ENCODE data around the gene LSMEM2.
"Not testable (repeated sequence)": the region's sequence is repeated elsewhere in the genome, so short reads cannot be mapped to it uniquely, and the experiment has no call there.

Gene LSMEM2

DNA sequence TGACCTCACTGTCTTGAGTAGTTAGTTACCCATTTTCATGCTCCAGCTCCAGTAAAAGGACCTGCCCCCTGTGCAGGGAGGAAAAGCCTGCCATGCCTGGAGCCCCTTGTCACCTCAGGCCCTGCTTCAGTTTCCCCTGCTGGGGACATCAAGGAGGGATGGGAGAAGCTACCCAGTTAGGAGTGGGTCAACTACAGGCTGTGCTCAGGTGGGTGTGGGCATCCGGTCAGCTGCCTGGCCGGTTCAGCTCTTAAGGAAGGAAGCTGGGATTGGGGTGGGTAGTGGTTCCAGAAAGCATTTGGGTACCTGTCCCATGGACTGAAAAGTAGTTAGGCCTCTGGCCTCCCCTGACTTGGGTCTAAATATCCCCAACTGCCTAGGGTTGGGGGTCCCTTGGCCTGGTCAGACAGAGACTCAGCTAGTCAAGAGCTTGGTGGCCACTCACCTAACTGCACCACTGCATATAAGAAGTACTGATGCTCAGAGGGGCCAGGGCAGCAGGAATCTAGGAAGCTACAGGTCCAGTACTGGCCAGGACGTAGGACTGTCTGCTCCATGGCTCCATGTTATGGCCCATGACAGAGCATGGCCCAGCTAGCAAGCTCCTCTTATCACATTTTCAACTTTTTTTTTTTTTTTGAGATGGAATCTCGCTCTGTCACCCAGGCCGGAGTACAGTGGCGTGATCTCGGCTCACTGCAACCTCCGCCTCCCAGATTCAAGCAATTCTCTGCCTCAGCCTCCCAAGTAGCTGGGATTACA is 549 bp downstream of the LSMEM2 start:
- peaks cover 14% of the 10 kb centered on the region for H3K4me1 Mint-ChIP-seq
- H3K36me3 Mint-ChIP-seq (ENCODE audit: insufficient read depth): no peaks in the 10 kb centered on the region
- DNase-seq (ENCODE audit: low spot score in 2 of 2) (no peak), ATAC-seq (replicated peaks; ENCODE audit: extremely low read depth, poor library complexity, severe bottlenecking) (no peak)
- no peaks in the 10 kb centered on the region for H3K9me3 Mint-ChIP-seq
- H3K27me3 Mint-ChIP-seq: peaks cover 37% of the 10 kb centered on the region
- H3K27ac Mint-ChIP-seq (ENCODE audit: low read depth): no peak overlapping the region
- H3K4me3 Mint-ChIP-seq: no peak overlapping the region

DNA sequence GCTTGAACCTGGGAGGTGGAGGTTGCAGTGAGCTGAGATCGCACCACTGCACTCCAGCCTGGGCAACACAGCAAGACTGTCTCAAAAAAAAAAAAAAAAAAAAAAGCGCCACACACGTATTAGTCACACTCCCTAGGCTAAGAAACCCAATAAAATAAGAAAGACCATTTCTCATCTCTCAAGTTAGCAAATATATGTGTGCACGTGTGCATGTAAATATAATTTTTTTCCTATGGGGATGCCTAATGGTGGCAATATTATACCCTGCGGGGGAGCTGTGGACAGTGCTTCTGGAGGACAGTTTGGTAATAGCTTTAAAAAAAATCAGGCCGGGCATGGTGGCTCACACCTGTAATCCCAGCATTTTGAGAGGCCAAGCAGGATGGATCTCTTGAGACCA is 5.2 kb downstream of the LSMEM2 start:
- H3K4me1 Mint-ChIP-seq; H3K36me3 Mint-ChIP-seq (ENCODE audit: insufficient read depth); H3K4me3 Mint-ChIP-seq; H3K27ac Mint-ChIP-seq (ENCODE audit: low read depth); DNase-seq (ENCODE audit: low spot score in 2 of 2); H3K9me3 Mint-ChIP-seq; ATAC-seq (replicated peaks; ENCODE audit: extremely low read depth, poor library complexity, severe bottlenecking); H3K27me3 Mint-ChIP-seq: not testable (repeated sequence)

DNA sequence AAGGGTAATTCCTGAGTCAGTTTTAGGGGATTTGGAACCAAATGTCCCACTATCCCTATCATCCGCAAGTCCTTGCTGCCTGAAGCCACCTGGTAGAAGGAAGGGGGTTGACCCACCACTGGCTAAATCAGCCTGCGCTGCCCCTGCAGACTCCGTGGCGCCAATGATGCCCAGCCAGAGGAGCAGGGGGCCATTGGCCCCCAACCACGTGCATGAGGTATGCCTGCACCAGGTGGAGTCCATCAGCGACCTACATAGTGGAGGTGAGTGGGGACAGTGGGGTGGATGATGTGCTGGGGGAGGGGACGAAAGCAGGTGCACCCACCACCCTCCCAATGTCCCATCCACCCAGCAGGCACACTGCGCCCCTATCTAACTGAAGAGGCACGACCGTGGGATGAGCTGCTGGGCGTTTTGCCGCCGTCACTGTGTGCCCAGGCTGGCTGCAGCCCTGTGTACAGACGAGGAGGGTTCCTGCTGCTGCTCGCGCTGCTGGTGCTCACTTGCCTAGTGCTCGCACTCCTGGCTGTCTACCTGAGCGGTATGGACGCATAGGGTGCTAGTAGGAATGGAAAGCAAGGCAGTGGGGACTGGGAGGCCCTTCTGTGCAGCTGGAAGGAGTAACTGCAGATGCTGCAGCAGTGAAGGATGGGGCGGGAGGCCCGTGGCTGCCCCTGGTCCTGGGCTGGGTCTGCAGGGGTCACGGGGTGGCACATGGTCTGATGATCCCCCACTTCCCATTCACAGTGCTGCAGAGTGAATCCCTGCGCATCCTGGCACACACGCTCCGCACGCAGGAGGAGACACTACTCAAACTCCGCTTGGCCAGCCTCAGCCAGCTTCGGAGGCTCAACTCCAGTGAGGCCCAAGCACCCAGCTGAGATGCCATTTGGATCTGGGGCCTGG is 7.7 kb downstream of the LSMEM2 start:
- H3K27ac Mint-ChIP-seq (ENCODE audit: low read depth): no peak overlapping the region
- H3K4me1 Mint-ChIP-seq: peaks cover 6% of the 10 kb centered on the region
- DNase-seq (ENCODE audit: low spot score in 2 of 2) (no peak), ATAC-seq (replicated peaks; ENCODE audit: extremely low read depth, poor library complexity, severe bottlenecking) (no peak)
- peaks cover 9% of the 10 kb centered on the region for H3K36me3 Mint-ChIP-seq (ENCODE audit: insufficient read depth)
- no peaks in the 10 kb centered on the region for H3K27me3 Mint-ChIP-seq
- H3K4me3 Mint-ChIP-seq: no peak overlapping the region
- no peaks in the 10 kb centered on the region for H3K9me3 Mint-ChIP-seq

- no peak for DNase-seq (ENCODE audit: low spot score in 2 of 2)
- Mint-ChIP-seq H3K4me3 (no peak overlapping the region), H3K27me3 (no peaks in the 10 kb centered on the region), H3K36me3 (ENCODE audit: insufficient read depth) (peaks cover 9% of the 10 kb centered on the region), H3K9me3 (no peaks in the 10 kb centered on the region), H3K4me1 (peaks cover 8% of the 10 kb centered on the region), H3K27ac (ENCODE audit: low read depth) (no peak overlapping the region)
- ATAC-seq (replicated peaks; ENCODE audit: extremely low read depth, poor library complexity, severe bottlenecking): no peak
Measured at GRCh38 chr3:50287262-50287661, 8.4 kb downstream of the LSMEM2 start.

GRCh38 chr3:50288387-50289007 is 9.6 kb downstream of the LSMEM2 start:
- Mint-ChIP-seq H3K27ac (ENCODE audit: low read depth) (no peak overlapping the region), H3K9me3 (no peaks in the 10 kb centered on the region), H3K36me3 (ENCODE audit: insufficient read depth) (peaks cover 13% of the 10 kb centered on the region), H3K4me3 (no peak overlapping the region), H3K4me1 (peaks cover 18% of the 10 kb centered on the region), H3K27me3 (no peaks in the 10 kb centered on the region)
- DNase-seq (ENCODE audit: low spot score in 2 of 2) (no peak), ATAC-seq (replicated peaks; ENCODE audit: extremely low read depth, poor library complexity, severe bottlenecking) (no peak)

- H3K27ac Mint-ChIP-seq (ENCODE audit: low read depth): no peak overlapping the region
- H3K4me1 Mint-ChIP-seq: peaks cover 18% of the 10 kb centered on the region
- H3K36me3 Mint-ChIP-seq (ENCODE audit: insufficient read depth): peaks cover 13% of the 10 kb centered on the region
- no peaks in the 10 kb centered on the region for H3K27me3 Mint-ChIP-seq
- ATAC-seq (replicated peaks; ENCODE audit: extremely low read depth, poor library complexity, severe bottlenecking) (no peak), DNase-seq (ENCODE audit: low spot score in 2 of 2) (no peak)
- no peaks in the 10 kb centered on the region for H3K9me3 Mint-ChIP-seq
- H3K4me3 Mint-ChIP-seq: peak overlapping the region; percentile 2
Measured at GRCh38 chr3:50289130-50289529, 10.2 kb downstream of the LSMEM2 start.

DNA sequence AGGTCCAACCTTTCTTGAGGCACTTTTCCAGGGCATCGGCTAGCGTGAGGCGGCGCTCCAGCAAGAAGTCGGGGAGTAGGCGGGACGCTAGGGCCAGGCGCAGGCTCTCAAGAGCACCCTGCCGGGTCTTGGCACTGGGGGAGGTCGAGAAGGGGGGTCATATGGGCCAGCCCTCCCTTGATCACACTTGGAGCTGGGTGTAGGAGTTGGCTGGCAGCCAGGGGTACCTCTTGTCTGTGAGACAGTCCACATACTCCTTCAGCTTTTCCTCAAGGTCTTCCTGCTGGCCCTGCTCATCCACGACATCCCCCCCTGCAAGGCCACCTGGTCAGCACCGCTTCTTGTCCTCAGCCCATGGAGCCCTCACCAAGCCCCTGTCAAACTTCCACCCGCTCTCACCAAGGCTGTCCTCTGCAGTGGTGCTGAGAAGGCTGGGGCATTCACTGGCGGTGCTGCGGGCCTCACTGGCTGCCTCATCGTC is 11.3 kb downstream of the LSMEM2 start:
- Mint-ChIP-seq H3K9me3 (no peaks in the 10 kb centered on the region), H3K4me1 (peaks cover 18% of the 10 kb centered on the region), H3K27ac (ENCODE audit: low read depth) (no peak overlapping the region), H3K27me3 (no peaks in the 10 kb centered on the region), H3K36me3 (ENCODE audit: insufficient read depth) (peaks cover 13% of the 10 kb centered on the region), H3K4me3 (no peak overlapping the region)
- DNase-seq (ENCODE audit: low spot score in 2 of 2) (no peak), ATAC-seq (replicated peaks; ENCODE audit: extremely low read depth, poor library complexity, severe bottlenecking) (no peak)

GRCh38 chr3:50292159-50293078 is 13.5 kb downstream of the LSMEM2 start, which contains the start of gene IFRD2:
IFRD2 (minus strand) TSS chr3:50292429; CDS start chr3:50292274, 155 bp downstream.
- peak; percentile 100 for ATAC-seq (replicated peaks; ENCODE audit: extremely low read depth, poor library complexity, severe bottlenecking)
- Mint-ChIP-seq H3K4me3 (peak within 1 kb of the TSS; percentile 86), H3K9me3 (no peaks in the 10 kb centered on the region), H3K27me3 (no peaks in the 10 kb centered on the region), H3K27ac (ENCODE audit: low read depth) (peak within 1 kb of the TSS; percentile 95), H3K4me1 (peaks cover 18% of the 10 kb centered on the region), H3K36me3 (ENCODE audit: insufficient read depth) (peaks cover 8% of the 10 kb centered on the region)
- DNase-seq (ENCODE audit: low spot score in 2 of 2): peak; percentile 84 to 93

- Mint-ChIP-seq H3K36me3 (ENCODE audit: insufficient read depth) (peaks cover 5% of the 10 kb centered on the region), H3K27me3 (no peaks in the 10 kb centered on the region), H3K9me3 (no peaks in the 10 kb centered on the region), H3K4me3 (peak overlapping the region; percentile 86), H3K27ac (ENCODE audit: low read depth) (peak overlapping the region; percentile 95), H3K4me1 (peaks cover 21% of the 10 kb centered on the region)
- no peak for DNase-seq (ENCODE audit: low spot score in 2 of 2)
- no peak for ATAC-seq (replicated peaks; ENCODE audit: extremely low read depth, poor library complexity, severe bottlenecking)
Measured at GRCh38 chr3:50293079-50293801, 14.4 kb downstream of the LSMEM2 start.

GRCh38 chr3:50294089-50294488 is 15.2 kb downstream of the LSMEM2 start:
- H3K36me3 Mint-ChIP-seq (ENCODE audit: insufficient read depth): peaks cover 4% of the 10 kb centered on the region
- no peak overlapping the region for H3K27ac Mint-ChIP-seq (ENCODE audit: low read depth)
- DNase-seq (ENCODE audit: low spot score in 2 of 2): no peak
- H3K4me1 Mint-ChIP-seq: peaks cover 27% of the 10 kb centered on the region
- no peak for ATAC-seq (replicated peaks; ENCODE audit: extremely low read depth, poor library complexity, severe bottlenecking)
- H3K4me3 Mint-ChIP-seq: no peak overlapping the region
- H3K27me3 Mint-ChIP-seq: no peaks in the 10 kb centered on the region
- H3K9me3 Mint-ChIP-seq: no peaks in the 10 kb centered on the region
